ENCODE data around the gene HRAS. TPM values are rescaled to one million over a fixed set of nuclear protein-coding genes. Genes with fewer than 3 reads are reported as not detected.

The HRAS gene
- total and polyA plus RNA-seq, 2 donors (not counting 3 experiments of a cell fraction or from before 2014, with no cell fraction given): 103 to 109 TPM

GRCh38 chr11:501001-501682 is 34.2 kb downstream of the HRAS start:
- DNase-seq (ENCODE audit: low read depth, low spot score): no peak
- H3K79me2 ChIP-seq (ENCODE audit: control insufficient read depth, insufficient read depth, low read length): peaks cover 17% of the 10 kb centered on the region
- H3K9me1 ChIP-seq (replicated peaks; ENCODE audit: control insufficient read depth, extremely low read depth, insufficient read depth, low read length): no peaks in the 10 kb centered on the region
- no peak overlapping the region for H3K4me3 ChIP-seq (replicated peaks in 1 of 3; ENCODE audit: insufficient read depth in 1 of 3, low read depth in 1 of 3, low read length in 3 of 3)
- no peak overlapping the region for H2AFZ ChIP-seq (ENCODE audit: low read depth, low read length)
- no peak for FAIRE-seq
- peaks cover 3 to 46% of the 10 kb centered on the region in 2 experiments for H3K36me3 ChIP-seq (ENCODE audit: control insufficient read depth in 2 of 2, extremely low read depth in 1 of 2, insufficient read depth in 2 of 2, low read length in 2 of 2)
- intact Hi-C loops (cut with micrococcal nuclease): no loop called here
- CTCF ChIA-PET: interaction anchor here (1.0 kb wide), 1 partner anchor 32 kb away, joined by 3 read pairs; no protein-coding TSS in a partner anchor
- no peaks in the 10 kb centered on the region for H4K20me1 ChIP-seq (replicated peaks; ENCODE audit: control insufficient read depth, extremely low read depth, insufficient read depth, low read length)
- TF ChIP-seq MYC (IDR thresholded peaks at IDR 0.05; ENCODE audit: low read depth, low read length): no peak
- no TSS peak for BruUV-seq (replicated peaks)
- peaks cover 22% of the 10 kb centered on the region for H3K4me1 ChIP-seq (ENCODE audit: control insufficient read depth, extremely low read depth, insufficient read depth, low read length)
- H3K4me2 ChIP-seq (ENCODE audit: insufficient read depth, low read length): no peak overlapping the region
- H3K9me3 ChIP-seq (replicated peaks; ENCODE audit: control insufficient read depth, insufficient read depth, low read length): no peaks in the 10 kb centered on the region
- dilution Hi-C loops (cut with MboI; ENCODE audit: extremely low pct_ligation_motif_present, low sequenced_read_pairs): no loop called here
- H3K27me3 ChIP-seq (ENCODE audit: control insufficient read depth in 2 of 2, insufficient read depth in 2 of 2, low read length in 2 of 2): no peaks in the 10 kb centered on the region
- no peak overlapping the region for H3K27ac ChIP-seq (ENCODE audit: insufficient read depth, low read depth, low read length)
- H3K9ac ChIP-seq (replicated peaks; ENCODE audit: extremely low read depth, insufficient read depth, low read length): no peak overlapping the region
- POLR2A ChIA-PET: no interaction called here

DNA sequence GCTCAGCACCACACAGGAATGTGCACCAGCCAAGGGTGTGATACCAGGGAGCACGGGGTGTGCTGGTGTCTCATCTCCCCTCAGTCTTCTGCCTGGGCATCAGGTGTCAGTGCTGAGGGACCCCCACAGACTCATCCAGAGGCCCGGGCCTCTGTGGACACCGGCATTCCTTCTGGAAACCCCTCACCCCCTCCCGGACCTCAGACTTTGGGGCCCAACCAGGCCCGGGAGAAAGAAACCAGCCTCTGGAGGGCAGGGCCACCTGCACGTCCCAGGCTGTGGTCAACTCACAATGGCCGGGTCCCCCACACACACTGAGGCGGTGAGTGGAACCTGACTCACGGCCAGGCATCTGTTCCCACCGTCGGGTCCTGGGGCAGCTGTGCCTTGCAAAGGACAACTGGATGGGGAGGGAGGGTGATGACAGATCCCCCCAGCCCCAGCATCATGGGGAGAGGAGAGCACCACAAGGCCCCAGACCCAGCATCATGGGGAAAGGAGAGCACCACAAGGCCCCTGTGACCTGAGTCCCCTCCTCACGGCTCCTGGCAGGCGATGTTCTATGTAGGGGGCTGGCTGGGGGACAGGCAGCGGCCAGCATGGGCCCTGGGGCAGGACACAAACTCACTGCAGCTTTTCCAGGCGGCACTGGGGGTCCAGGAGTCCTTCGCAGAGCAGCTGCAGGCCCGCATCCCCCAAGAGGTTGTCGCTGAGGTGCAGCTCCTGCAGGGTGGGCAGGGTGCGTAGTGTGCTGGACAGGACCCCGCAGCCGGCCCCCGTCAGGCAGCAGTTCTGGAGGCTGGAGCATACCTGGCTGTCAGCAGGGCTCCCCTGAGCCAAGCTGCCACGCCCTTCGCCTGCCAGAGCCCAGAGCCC is 35.9 kb downstream of the HRAS start:
- FAIRE-seq (no peak), DNase-seq (ENCODE audit: low read depth, low spot score) (no peak)
- Histone ChIP-seq H3K4me1 (ENCODE audit: control insufficient read depth, extremely low read depth, insufficient read depth, low read length) (peaks cover 7% of the 10 kb centered on the region), H3K36me3 (ENCODE audit: control insufficient read depth in 2 of 2, extremely low read depth in 1 of 2, insufficient read depth in 2 of 2, low read length in 2 of 2) (peaks cover 3 to 56% of the 10 kb centered on the region in 2 experiments), H2AFZ (ENCODE audit: low read depth, low read length) (no peak overlapping the region), H3K4me3 (replicated peaks in 1 of 3; ENCODE audit: insufficient read depth in 1 of 3, low read depth in 1 of 3, low read length in 3 of 3) (no peak overlapping the region), H3K27me3 (ENCODE audit: control insufficient read depth in 2 of 2, insufficient read depth in 2 of 2, low read length in 2 of 2) (no peaks in the 10 kb centered on the region), H3K9me3 (replicated peaks; ENCODE audit: control insufficient read depth, insufficient read depth, low read length) (no peaks in the 10 kb centered on the region), H3K9ac (replicated peaks; ENCODE audit: extremely low read depth, insufficient read depth, low read length) (no peak overlapping the region), H3K9me1 (replicated peaks; ENCODE audit: control insufficient read depth, extremely low read depth, insufficient read depth, low read length) (no peaks in the 10 kb centered on the region), H3K4me2 (ENCODE audit: insufficient read depth, low read length) (no peak overlapping the region), H4K20me1 (replicated peaks; ENCODE audit: control insufficient read depth, extremely low read depth, insufficient read depth, low read length) (no peaks in the 10 kb centered on the region), H3K79me2 (ENCODE audit: control insufficient read depth, insufficient read depth, low read length) (peaks cover 9% of the 10 kb centered on the region), H3K27ac (ENCODE audit: insufficient read depth, low read depth, low read length) (no peak overlapping the region)
- ChIA-PET CTCF (no interaction called here), POLR2A (no interaction called here)
- intact Hi-C loops (cut with micrococcal nuclease): no loop called here
- no TSS peak for BruUV-seq (replicated peaks)
- TF ChIP-seq POLR2AphosphoS5 (IDR thresholded peaks at IDR 0.05; ENCODE audit: insufficient read depth, low read depth, low read length) (no peak), GATA2 (IDR thresholded peaks at IDR 0.05; ENCODE audit: insufficient read depth, insufficient read length, low read depth, low read length) (no peak), EZH2 (IDR thresholded peaks at IDR 0.05; ENCODE audit: borderline replicate concordance, low read depth, low read length, severe bottlenecking) (no peak), FOS (IDR thresholded peaks at IDR 0.05; ENCODE audit: borderline replicate concordance, insufficient read depth, low read length) (no peak), MYC (IDR thresholded peaks at IDR 0.05; ENCODE audit: low read depth, low read length) (no peak), POLR2A (IDR thresholded peaks at IDR 0.05; ENCODE audit: low read depth, low read length) (no peak), JUN (IDR thresholded peaks at IDR 0.05; ENCODE audit: borderline replicate concordance, insufficient read depth, insufficient read length, low read depth) (no peak)
- TF ChIP-seq, protein P1, sequence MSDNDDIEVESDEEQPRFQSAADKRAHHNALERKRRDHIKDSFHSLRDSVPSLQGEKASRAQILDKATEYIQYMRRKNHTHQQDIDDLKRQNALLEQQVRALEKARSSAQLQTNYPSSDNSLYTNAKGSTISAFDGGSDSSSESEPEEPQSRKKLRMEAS (IDR thresholded peaks at IDR 0.05; ENCODE audit: insufficient read depth, insufficient read length): no peak
- TF ChIP-seq, protein P2, sequence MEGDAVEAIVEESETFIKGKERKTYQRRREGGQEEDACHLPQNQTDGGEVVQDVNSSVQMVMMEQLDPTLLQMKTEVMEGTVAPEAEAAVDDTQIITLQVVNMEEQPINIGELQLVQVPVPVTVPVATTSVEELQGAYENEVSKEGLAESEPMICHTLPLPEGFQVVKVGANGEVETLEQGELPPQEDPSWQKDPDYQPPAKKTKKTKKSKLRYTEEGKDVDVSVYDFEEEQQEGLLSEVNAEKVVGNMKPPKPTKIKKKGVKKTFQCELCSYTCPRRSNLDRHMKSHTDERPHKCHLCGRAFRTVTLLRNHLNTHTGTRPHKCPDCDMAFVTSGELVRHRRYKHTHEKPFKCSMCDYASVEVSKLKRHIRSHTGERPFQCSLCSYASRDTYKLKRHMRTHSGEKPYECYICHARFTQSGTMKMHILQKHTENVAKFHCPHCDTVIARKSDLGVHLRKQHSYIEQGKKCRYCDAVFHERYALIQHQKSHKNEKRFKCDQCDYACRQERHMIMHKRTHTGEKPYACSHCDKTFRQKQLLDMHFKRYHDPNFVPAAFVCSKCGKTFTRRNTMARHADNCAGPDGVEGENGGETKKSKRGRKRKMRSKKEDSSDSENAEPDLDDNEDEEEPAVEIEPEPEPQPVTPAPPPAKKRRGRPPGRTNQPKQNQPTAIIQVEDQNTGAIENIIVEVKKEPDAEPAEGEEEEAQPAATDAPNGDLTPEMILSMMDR (IDR thresholded peaks at IDR 0.05; ENCODE audit: extremely low read depth in 1 of 2, insufficient read depth in 1 of 2, low read depth in 1 of 2, low read length in 2 of 2): no peak
- dilution Hi-C loops (cut with MboI; ENCODE audit: extremely low pct_ligation_motif_present, low sequenced_read_pairs): no loop called here

Data from endothelial cell of umbilical vein (primary cell).